ENCODE results near the gene CABYR. TPM values are rescaled to one million over a fixed set of nuclear protein-coding genes. Genes with fewer than 3 reads are reported as not detected.
A peak's percentile ranks its signal among the peaks of the same experiment; 100 is the strongest.

Gene CABYR
- total and polyA plus RNA-seq, 8 donors, result 1.1 to 7.3 (median 4.6) TPM

DNA sequence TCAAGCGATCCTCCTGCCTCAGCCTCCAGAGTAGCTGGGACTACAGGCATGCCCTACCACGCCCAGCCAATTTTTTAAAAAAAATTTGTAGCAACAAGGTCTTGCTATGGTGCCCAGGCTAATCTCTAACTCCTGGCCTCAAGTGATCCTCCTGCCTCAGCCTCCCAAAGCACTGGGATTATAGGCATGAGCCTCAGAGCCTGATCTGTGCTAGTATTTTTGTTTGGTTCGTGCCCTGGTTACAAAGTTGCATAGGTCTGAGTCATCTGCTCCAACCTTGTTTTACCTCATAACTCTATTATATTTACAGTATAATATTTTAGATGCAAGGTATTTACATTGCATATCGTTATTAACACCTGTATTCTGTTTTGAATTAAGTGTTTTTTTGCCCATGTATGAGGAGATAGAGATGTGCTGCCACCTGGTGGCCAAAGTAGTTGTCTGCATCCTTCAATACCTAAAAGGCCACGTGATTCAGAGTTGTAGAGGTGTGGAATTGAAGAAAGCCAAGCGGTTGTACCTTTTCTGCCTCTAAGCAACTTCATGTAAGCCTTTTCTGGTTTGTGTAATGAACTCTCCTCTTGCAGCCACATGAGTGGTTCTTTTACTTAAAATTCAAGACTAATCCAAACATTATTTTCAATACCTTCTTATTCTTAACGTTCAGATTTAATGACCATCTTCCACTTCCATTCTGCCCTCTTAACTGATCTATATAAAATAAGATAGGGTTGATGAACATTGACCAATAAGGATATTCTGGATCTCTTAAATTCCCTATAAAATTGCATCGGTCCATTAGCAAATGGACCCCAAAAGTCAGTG is 19.9 kb upstream of the CABYR start:
- peaks cover 0 to 11% of the 10 kb centered on the region in 2 donors for H3K4me1 ChIP-seq
- no peaks in the 10 kb centered on the region for H3K27me3 ChIP-seq
- ATAC-seq, result peak; percentile 95
- TF ChIP-seq, protein P1, sequence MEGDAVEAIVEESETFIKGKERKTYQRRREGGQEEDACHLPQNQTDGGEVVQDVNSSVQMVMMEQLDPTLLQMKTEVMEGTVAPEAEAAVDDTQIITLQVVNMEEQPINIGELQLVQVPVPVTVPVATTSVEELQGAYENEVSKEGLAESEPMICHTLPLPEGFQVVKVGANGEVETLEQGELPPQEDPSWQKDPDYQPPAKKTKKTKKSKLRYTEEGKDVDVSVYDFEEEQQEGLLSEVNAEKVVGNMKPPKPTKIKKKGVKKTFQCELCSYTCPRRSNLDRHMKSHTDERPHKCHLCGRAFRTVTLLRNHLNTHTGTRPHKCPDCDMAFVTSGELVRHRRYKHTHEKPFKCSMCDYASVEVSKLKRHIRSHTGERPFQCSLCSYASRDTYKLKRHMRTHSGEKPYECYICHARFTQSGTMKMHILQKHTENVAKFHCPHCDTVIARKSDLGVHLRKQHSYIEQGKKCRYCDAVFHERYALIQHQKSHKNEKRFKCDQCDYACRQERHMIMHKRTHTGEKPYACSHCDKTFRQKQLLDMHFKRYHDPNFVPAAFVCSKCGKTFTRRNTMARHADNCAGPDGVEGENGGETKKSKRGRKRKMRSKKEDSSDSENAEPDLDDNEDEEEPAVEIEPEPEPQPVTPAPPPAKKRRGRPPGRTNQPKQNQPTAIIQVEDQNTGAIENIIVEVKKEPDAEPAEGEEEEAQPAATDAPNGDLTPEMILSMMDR (IDR thresholded peaks at IDR 0.05), result peak; percentile 91 to 94
- H3K27ac ChIP-seq, result no peak overlapping the region
- DNase-seq, result peak in 3 of 4 donors; percentile 56 to 80 (median 62)
- intact Hi-C loops (cut with DNase I), result no loop called here
- no peaks in the 10 kb centered on the region for H3K9me3 ChIP-seq
- H3K36me3 ChIP-seq, result peaks cover 0 to 13% of the 10 kb centered on the region in 2 donors
- no peak overlapping the region for H3K4me3 ChIP-seq

DNA sequence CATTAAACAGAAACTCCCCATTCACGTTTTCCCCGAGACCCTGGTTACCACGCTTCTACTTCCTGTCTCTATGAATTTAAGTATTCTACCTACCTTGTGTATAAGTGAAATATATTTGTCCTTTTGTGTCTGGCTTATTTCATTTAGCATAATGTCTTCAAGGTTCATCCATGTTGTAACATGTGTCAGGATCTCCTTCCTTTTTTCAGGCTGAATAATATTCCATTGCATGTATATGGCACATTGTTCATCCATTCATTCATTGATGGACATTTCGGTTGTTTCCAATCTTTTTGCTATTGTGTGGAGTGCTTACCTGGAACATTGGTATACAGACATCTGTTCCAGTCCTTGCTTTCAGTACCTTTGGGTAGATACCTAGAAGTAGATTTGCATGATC is 18.2 kb upstream of the CABYR start:
- H3K27ac ChIP-seq, result no peak overlapping the region
- ATAC-seq (no peak), DNase-seq (no peak)
- H3K9me3 ChIP-seq, result no peaks in the 10 kb centered on the region
- TF ChIP-seq, protein P1 (IDR thresholded peaks at IDR 0.05), result no peak
- H3K4me3 ChIP-seq, result no peak overlapping the region
- H3K4me1 ChIP-seq, result peaks cover 0 to 2% of the 10 kb centered on the region in 2 donors
- intact Hi-C loops (cut with DNase I), result loop anchor here in 1 of 2 donors (10.0 kb wide), 2 partner anchors 156 to 506 kb away; no protein-coding TSS in a partner anchor
- peaks cover 0 to 23% of the 10 kb centered on the region in 2 donors for H3K36me3 ChIP-seq
- no peaks in the 10 kb centered on the region for H3K27me3 ChIP-seq

DNA sequence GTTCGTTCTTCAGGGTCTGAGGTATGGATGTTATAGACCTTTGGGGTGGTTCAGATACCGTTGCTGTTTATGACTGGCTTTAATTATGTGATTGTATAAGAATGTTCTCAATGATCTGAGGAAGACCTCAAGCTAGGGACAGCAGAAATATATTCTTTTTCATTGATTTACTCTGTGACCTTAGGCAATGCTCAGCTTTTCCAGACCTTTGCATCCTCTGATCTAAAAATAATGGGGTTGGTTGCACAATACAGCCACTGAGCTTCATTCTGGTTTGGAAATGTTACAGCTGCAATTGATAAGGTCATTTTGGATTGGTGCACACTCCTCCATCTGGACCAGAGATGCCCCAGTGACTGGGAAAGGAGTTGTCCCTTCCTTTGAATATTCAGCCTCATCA is 17.2 kb upstream of the CABYR start:
- Histone ChIP-seq H3K36me3 (peaks cover 0 to 23% of the 10 kb centered on the region in 2 donors), H3K4me1 (no peaks in the 10 kb centered on the region), H3K9me3 (no peaks in the 10 kb centered on the region), H3K4me3 (no peak overlapping the region), H3K27ac (no peak overlapping the region), H3K27me3 (no peaks in the 10 kb centered on the region)
- ATAC-seq, result no peak
- peak in 2 of 4 donors; percentile 14 to 23 for DNase-seq
- TF ChIP-seq, protein P1 (IDR thresholded peaks at IDR 0.05), result no peak
- intact Hi-C loops (cut with DNase I), result loop anchor here in 1 of 2 donors (10.0 kb wide), 2 partner anchors 157 to 507 kb away; no protein-coding TSS in a partner anchor

DNA sequence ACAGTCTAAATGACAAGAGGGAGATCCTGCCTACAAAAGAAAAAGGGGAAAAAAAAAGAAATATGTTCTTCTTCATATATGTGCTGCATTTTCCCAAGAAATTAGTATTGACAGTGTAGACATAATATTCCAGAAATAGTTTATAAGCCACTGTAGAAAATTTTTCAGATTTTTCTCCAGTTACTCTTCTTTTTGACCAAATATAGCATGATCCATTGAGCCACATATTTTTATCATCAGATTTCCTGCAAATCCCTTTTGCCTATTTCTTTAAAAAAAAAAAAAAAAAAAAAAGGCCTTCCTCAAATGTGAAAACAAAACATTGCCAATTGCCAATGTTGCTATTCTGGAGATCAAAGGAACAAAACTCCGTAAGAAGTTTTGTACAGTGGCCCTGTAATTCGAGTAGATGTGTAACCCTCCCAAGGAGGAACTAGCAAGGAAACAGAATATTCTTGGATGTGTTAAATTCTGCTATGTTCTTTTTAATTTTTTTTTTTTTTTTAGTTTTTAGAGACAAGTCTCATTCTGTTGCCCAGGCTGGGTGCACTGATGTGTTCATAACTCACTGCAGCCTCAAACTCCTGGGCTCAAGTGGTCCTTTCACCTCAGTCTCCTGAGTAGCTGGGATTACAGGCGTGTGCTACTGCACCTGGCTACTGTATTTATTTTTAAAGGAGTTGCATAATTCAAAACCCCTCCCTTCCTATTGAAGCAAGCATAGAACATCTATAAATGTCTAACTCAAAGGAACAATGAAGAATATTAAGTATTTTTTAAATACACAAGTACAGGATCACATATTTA is 12.5 kb upstream of the CABYR start:
- no peak overlapping the region for H3K4me3 ChIP-seq
- H3K36me3 ChIP-seq, result peaks cover 0 to 35% of the 10 kb centered on the region in 2 donors
- no peaks in the 10 kb centered on the region for H3K4me1 ChIP-seq
- intact Hi-C loops (cut with DNase I), result loop anchor here in 1 of 2 donors (10.0 kb wide), 2 partner anchors 162 to 512 kb away; no protein-coding TSS in a partner anchor
- no peaks in the 10 kb centered on the region for H3K27me3 ChIP-seq
- TF ChIP-seq, protein P1 (IDR thresholded peaks at IDR 0.05), result no peak
- peak; percentile 81 for ATAC-seq
- H3K27ac ChIP-seq, result no peak overlapping the region
- no peaks in the 10 kb centered on the region for H3K9me3 ChIP-seq
- peak in 1 of 4 donors; percentile 15 for DNase-seq
